HG02970 (cell line): ENCODE results near the gene TRNP1.

Source experiments
- ATAC-seq: cut with Tn5 transposase; IDR thresholded peaks from one replicate; pipeline ENCODE4 v1.9.1; 2021; ENCODE audit warnings: mild to moderate bottlenecking, moderate library complexity, moderate number of reproducible peaks; ENCODE audit not compliant: unreplicated experiment, low FRiP score

TRNP1 gene

GRCh38 chr1:27000817-27001460 is 7.4 kb downstream of the TRNP1 start:
- ATAC-seq, result no peak

- no peak for ATAC-seq
These were observed 8.3 kb downstream of the TRNP1 start for GRCh38 chr1:27001570-27002360.

- no peak for ATAC-seq
These were observed 10.4 kb downstream of the TRNP1 start for GRCh38 chr1:27003745-27004470.

GRCh38 chr1:27004471-27005165 is 11.1 kb downstream of the TRNP1 start:
- ATAC-seq, result no peak

GRCh38 chr1:27005166-27005530 is 11.7 kb downstream of the TRNP1 start:
- ATAC-seq, result no peak

- no peak for ATAC-seq
These were observed 12.4 kb downstream of the TRNP1 start for GRCh38 chr1:27005648-27006496.

- no peak for ATAC-seq
These were observed 13.2 kb downstream of the TRNP1 start for GRCh38 chr1:27006683-27007082.

- no peak for ATAC-seq
These were observed 14.6 kb downstream of the TRNP1 start for GRCh38 chr1:27007909-27008582.

GRCh38 chr1:27009601-27010197 is 16.2 kb downstream of the TRNP1 start:
- ATAC-seq, result no peak

- no peak for ATAC-seq
These were observed 16.9 kb downstream of the TRNP1 start for GRCh38 chr1:27010226-27010994.

- ATAC-seq, result no peak
These were observed 17.7 kb downstream of the TRNP1 start for GRCh38 chr1:27011058-27011764.

- no peak for ATAC-seq
These were observed 18.6 kb downstream of the TRNP1 start for GRCh38 chr1:27011976-27012563.

GRCh38 chr1:27015260-27015659 is 21.8 kb downstream of the TRNP1 start:
- no peak for ATAC-seq

- ATAC-seq, result no peak
These were observed 22.9 kb downstream of the TRNP1 start for GRCh38 chr1:27016376-27016775.

- no peak for ATAC-seq
These were observed 23.7 kb downstream of the TRNP1 start for GRCh38 chr1:27017207-27017606.

- no peak for ATAC-seq
These were observed 24.8 kb downstream of the TRNP1 start for GRCh38 chr1:27018316-27018715.

GRCh38 chr1:27021354-27022031 is 28.0 kb downstream of the TRNP1 start:
- no peak for ATAC-seq
